ENCODE measurements around the gene DDI1.

Gene DDI1

DNA sequence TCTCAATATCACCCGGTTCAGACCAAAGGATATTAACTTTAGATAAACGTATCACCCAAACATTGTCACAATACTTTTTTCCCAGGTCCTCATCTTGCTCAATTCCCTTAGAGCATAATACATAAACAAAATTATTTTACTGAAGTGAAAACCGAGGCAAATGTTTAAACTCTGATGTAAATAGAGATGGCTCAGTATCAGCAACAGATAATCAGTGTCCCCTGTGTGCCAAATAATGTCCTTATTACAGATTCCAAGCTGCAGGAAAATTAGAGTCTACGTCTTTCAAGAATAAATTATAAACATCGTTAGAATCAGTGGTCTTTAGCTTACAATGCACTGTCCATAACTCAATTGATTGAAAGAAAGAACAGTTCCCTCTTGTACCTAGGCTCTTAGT is 50.2 kb downstream of the DDI1 start:
- no peak for TF ChIP-seq CTCF (IDR thresholded peaks at IDR 0.05; ENCODE audit: borderline replicate concordance, control extremely low read depth, extremely low read depth, insufficient read depth, missing control alignments)
- no peak for DNase-seq (ENCODE audit: low spot score)
- in situ Hi-C loops (cut with MboI; ENCODE audit: low sequenced_read_pairs, unreplicated experiment) = no loop called here

Measured in GM13976 (cell line).